Measurements from ENCODE around the gene TRAPPC2L.

DNA sequence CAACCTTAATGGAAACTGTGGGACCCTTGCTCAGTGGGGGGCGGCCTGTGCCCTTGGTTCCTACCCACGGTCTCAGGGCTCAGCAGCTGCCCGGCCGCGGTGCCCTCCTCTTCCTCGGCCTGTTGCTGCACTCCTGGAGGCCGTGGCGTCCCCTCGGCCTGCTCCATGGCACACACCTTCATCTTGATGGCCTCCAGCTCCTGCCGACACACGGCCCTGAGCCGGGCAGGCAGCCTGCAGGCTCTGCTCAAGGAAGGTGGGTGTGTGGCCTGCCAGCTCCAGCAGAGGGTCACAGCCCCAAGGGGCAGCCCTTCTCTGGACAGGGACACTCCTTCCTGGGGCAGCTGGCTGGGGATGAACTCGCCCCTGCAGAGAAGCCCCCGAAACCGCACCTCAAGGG is 8.8 kb downstream of the TRAPPC2L start:
- TF ChIP-seq, protein P1, sequence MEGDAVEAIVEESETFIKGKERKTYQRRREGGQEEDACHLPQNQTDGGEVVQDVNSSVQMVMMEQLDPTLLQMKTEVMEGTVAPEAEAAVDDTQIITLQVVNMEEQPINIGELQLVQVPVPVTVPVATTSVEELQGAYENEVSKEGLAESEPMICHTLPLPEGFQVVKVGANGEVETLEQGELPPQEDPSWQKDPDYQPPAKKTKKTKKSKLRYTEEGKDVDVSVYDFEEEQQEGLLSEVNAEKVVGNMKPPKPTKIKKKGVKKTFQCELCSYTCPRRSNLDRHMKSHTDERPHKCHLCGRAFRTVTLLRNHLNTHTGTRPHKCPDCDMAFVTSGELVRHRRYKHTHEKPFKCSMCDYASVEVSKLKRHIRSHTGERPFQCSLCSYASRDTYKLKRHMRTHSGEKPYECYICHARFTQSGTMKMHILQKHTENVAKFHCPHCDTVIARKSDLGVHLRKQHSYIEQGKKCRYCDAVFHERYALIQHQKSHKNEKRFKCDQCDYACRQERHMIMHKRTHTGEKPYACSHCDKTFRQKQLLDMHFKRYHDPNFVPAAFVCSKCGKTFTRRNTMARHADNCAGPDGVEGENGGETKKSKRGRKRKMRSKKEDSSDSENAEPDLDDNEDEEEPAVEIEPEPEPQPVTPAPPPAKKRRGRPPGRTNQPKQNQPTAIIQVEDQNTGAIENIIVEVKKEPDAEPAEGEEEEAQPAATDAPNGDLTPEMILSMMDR (conservative IDR thresholded peaks at IDR 0.05; ENCODE audit: low read depth in 2 of 2): no peak
- TF ChIP-seq POLR2AphosphoS5 (IDR thresholded peaks at IDR 0.05; ENCODE audit: low read depth): no peak
- TF ChIP-seq ZNF114 (CRISPR knock-in tag; IDR thresholded peaks at IDR 0.05): no peak
- no peak for TF ChIP-seq NANOG (IDR thresholded peaks at IDR 0.05; ENCODE audit: borderline replicate concordance)
- TF ChIP-seq EZH2phosphoT487 (IDR thresholded peaks at IDR 0.05; ENCODE audit: unreplicated experiment): no peak
- TF ChIP-seq JUNB (IDR thresholded peaks at IDR 0.05; ENCODE audit: unreplicated experiment): no peak
- TF ChIP-seq EZH2 (IDR thresholded peaks at IDR 0.05; ENCODE audit: low read depth, unreplicated experiment): no peak
- no peak for TF ChIP-seq REST (IDR thresholded peaks at IDR 0.05; ENCODE audit: unreplicated experiment)
- TF ChIP-seq STAT1 (IDR thresholded peaks at IDR 0.05; ENCODE audit: unreplicated experiment): no peak
- no peak for TF ChIP-seq ZNF331 (CRISPR knock-in tag; IDR thresholded peaks at IDR 0.05; ENCODE audit: low read depth)
- no peak for TF ChIP-seq ETS1 (IDR thresholded peaks at IDR 0.05)
- no peak for TF ChIP-seq CREB1 (CRISPR knock-in tag; IDR thresholded peaks at IDR 0.05; ENCODE audit: low read depth)
